Common myeloid progenitor, CD34-positive (primary cell): ENCODE measurements around the gene GRID1.

Experiments
- CTCF ChIA-PET: fragments of 350-600 bp; sonication (Branson Sonifier 250); formaldehyde crosslinking; loops from one replicate; lab custom pipeline; 2021; ENCODE audit warnings: antibody characterized with exemption; lab: Charles Lee
- POLR2A ChIA-PET: fragments of 350-600 bp; sonication (Branson Sonifier 250); formaldehyde crosslinking; loops from one replicate; lab custom pipeline; 2021; ENCODE audit warnings: antibody characterized with exemption; lab: Charles Lee
- DNase-seq, 3 donors: peaks; one replicate each; pipeline versions ENCODE4 v3.0.0 to v3.0.0-alpha.2; 2013
- H3K27ac ChIP-seq, 2 experiments: 1 replicate in 1 of 2; 2 replicates in 1 of 2; pipeline ENCODE4 v1.7.0; 2013; ENCODE audit warnings: inconsistent platforms in 2 of 2, low read length in 2 of 2, mild to moderate bottlenecking in 2 of 2, low read depth in 1 of 2, moderate library complexity in 1 of 2; ENCODE audit not compliant: severe bottlenecking in 2 of 2, insufficient read depth in 1 of 2, poor library complexity in 1 of 2
- H3K27me3 ChIP-seq, 5 experiments: replicated peaks in 2 of 5; 1 replicate in 3 of 5; 2 replicates in 2 of 5; pipeline versions ENCODE4 v1.6.1 to v1.7.0; 2013; ENCODE audit warnings: low read length in 4 of 5, mild to moderate bottlenecking in 2 of 5, moderate library complexity in 2 of 5, inconsistent platforms in 1 of 5; ENCODE audit not compliant: insufficient read depth in 5 of 5, control insufficient read depth in 4 of 5
- H3K36me3 ChIP-seq, 4 experiments: 1 replicate in 2 of 4; 2 replicates in 2 of 4; pipeline versions ENCODE4 v1.6.1 to v1.7.0; 2013; ENCODE audit warnings: low read length in 3 of 4, control low read depth in 1 of 4, mild to moderate bottlenecking in 1 of 4; ENCODE audit not compliant: control insufficient read depth in 4 of 4, insufficient read depth in 4 of 4
- H3K4me1 ChIP-seq, 4 experiments: 1 replicate in 3 of 4; 2 replicates in 1 of 4; pipeline versions ENCODE4 v1.6.1 to v1.7.1; 2013; ENCODE audit warnings: low read length in 3 of 4, mild to moderate bottlenecking in 3 of 4, control low read depth in 1 of 4, inconsistent platforms in 1 of 4, moderate library complexity in 1 of 4; ENCODE audit not compliant: control insufficient read depth in 4 of 4, insufficient read depth in 4 of 4; ENCODE audit errors: control extremely low read depth in 1 of 4
- H3K4me3 ChIP-seq, 7 experiments: 1 replicate in 4 of 7; 2 replicates in 3 of 7; pipeline versions ENCODE4 v1.5.1 to v1.7.0; 2013; ENCODE audit warnings: mild to moderate bottlenecking in 7 of 7, low read length in 6 of 7, moderate library complexity in 6 of 7, inconsistent platforms in 2 of 7, low read depth in 2 of 7, control low read depth in 1 of 7; ENCODE audit not compliant: insufficient read depth in 4 of 7, control insufficient read depth in 1 of 7; ENCODE audit errors: extremely low read depth in 1 of 7
- H3K9me3 ChIP-seq, 5 experiments: 1 replicate in 4 of 5; 2 replicates in 1 of 5; pipeline versions ENCODE4 v1.6.1 to v1.7.1; 2013; ENCODE audit warnings: low read length in 4 of 5, mild to moderate bottlenecking in 2 of 5, inconsistent platforms in 1 of 5, low read depth in 1 of 5, moderate library complexity in 1 of 5; ENCODE audit not compliant: control insufficient read depth in 4 of 5, insufficient read depth in 2 of 5; ENCODE audit errors: control extremely low read depth in 1 of 5
- WGBS: methylation state at CpG from one replicate; pipeline ENCODE4 v1.1.5; 2013; ENCODE audit not compliant: insufficient coverage; 5-methylcytosine and 5-hydroxymethylcytosine counted together

GRID1 gene

DNA sequence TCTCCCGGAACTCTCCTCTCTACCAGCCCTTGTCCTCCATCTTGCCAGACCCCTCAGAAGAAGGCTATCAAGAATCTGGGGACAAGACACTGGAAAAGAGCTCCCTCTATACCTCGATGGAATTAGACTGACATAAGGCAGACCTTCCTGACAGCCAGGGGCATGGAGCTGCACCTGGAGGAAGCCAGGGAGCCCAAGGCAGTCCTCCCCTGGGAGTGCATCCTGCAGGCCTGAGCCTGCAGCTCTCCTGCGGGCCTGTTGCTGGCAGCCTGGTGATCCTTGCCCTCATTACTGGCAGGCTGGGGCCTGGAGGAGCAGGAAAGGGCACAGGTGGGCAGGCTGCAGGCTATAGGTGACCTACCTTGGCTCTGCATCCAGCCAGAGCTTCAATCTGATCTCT is 323.4 kb downstream of the GRID1 start:
- DNase-seq, result no peak
- Histone ChIP-seq H3K36me3 (no peaks in the 10 kb centered on the region), H3K4me3 (no peak overlapping the region), H3K4me1 (no peaks in the 10 kb centered on the region), H3K27ac (no peak overlapping the region), H3K9me3 (no peaks in the 10 kb centered on the region), H3K27me3 (peaks cover 0 to 6% (median 0%) of the 10 kb centered on the region in 5 experiments)
- 89% methylated on average over 3 of the region's 3 CpGs for WGBS
- ChIA-PET CTCF (no interaction called here), POLR2A (no interaction called here)

GRCh38 chr10:86042161-86042560 is 324.4 kb downstream of the GRID1 start:
- no peaks in the 10 kb centered on the region for H3K4me1 ChIP-seq
- H3K9me3 ChIP-seq, result no peaks in the 10 kb centered on the region
- DNase-seq, result no peak
- CTCF ChIA-PET, result no interaction called here
- POLR2A ChIA-PET, result no interaction called here
- 83% methylated on average over 2 of the region's 2 CpGs for WGBS
- H3K27me3 ChIP-seq, result peaks cover 0 to 6% (median 0%) of the 10 kb centered on the region in 5 experiments
- no peaks in the 10 kb centered on the region for H3K36me3 ChIP-seq
- no peak overlapping the region for H3K27ac ChIP-seq
- H3K4me3 ChIP-seq, result no peak overlapping the region

GRCh38 chr10:86041116-86041515 is 325.5 kb downstream of the GRID1 start:
- Histone ChIP-seq H3K27me3 (peaks cover 0 to 6% (median 0%) of the 10 kb centered on the region in 5 experiments), H3K4me1 (no peaks in the 10 kb centered on the region), H3K36me3 (no peaks in the 10 kb centered on the region), H3K27ac (no peak overlapping the region), H3K9me3 (no peaks in the 10 kb centered on the region), H3K4me3 (no peak overlapping the region)
- CTCF ChIA-PET, result interaction anchor here (1.2 kb wide), 1 partner anchor 11 kb away, joined by 3 read pairs; no protein-coding TSS in a partner anchor
- DNase-seq, result no peak
- POLR2A ChIA-PET, result no interaction called here
- 65% methylated on average over 3 of the region's 3 CpGs for WGBS

DNA sequence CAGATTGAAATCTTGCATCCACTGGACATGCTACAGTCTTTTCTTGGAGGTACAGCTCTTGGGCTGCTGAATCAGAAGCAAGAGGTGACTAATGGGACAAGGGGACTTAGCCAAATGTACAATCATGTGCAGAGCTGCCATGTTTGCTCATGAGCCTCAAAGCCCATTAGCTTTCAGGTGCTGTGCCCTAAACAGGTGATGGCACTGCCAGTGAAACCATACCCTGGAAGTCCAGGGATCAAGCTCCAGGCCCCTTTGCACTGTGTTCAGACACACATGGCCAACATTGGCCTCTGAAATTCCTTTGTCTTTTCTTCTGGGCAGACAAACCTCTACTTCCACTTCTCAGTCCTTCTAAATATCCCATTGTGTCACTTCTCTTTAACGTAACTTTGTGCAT is 328.2 kb downstream of the GRID1 start:
- Histone ChIP-seq H3K4me1 (no peaks in the 10 kb centered on the region), H3K9me3 (no peaks in the 10 kb centered on the region), H3K36me3 (no peaks in the 10 kb centered on the region), H3K27me3 (peaks cover 0 to 6% (median 0%) of the 10 kb centered on the region in 5 experiments), H3K4me3 (no peak overlapping the region), H3K27ac (no peak overlapping the region)
- DNase-seq, result no peak
- no CpG with 5 or more reads among the region's 1 CpG for WGBS
- POLR2A ChIA-PET, result no interaction called here
- CTCF ChIA-PET, result no interaction called here

DNA sequence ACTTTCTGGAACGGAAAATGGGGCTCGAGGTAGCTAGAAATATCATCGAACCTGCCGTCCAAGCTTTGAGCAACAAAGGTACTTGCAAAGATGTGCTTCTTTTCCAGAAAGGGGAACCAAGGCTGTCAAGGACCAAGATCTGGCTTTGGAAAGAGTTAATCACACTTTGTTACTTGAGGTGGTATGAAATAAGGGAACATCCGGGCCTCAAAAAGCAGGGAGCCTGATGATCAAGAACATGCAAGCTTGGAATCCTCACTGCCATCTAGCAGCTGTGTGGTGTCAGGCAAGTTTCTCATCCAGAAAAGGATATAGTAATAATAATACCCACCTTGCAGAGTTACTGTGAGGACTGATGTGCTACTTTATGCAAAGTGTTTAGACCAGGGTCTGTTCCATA is 329.5 kb downstream of the GRID1 start:
- 100% methylated on average over 4 of the region's 5 CpGs for WGBS
- CTCF ChIA-PET, result no interaction called here
- no peak for DNase-seq

GRCh38 chr10:86036544-86036831 is 330.1 kb downstream of the GRID1 start:
- Histone ChIP-seq H3K27ac (no peak overlapping the region), H3K4me1 (no peaks in the 10 kb centered on the region), H3K27me3 (peaks cover 0 to 3% (median 0%) of the 10 kb centered on the region in 5 experiments), H3K9me3 (no peaks in the 10 kb centered on the region), H3K36me3 (no peaks in the 10 kb centered on the region), H3K4me3 (no peak overlapping the region)
- ChIA-PET CTCF (no interaction called here), POLR2A (no interaction called here)
- no peak for DNase-seq
- 100% methylated on average over 2 of the region's 5 CpGs for WGBS

More for the DNA sequence above, 329.5 kb downstream of the GRID1 start:
- H3K9me3 ChIP-seq, result no peaks in the 10 kb centered on the region
- POLR2A ChIA-PET, result no interaction called here
- no peak overlapping the region for H3K27ac ChIP-seq
- no peak overlapping the region for H3K4me3 ChIP-seq
- H3K27me3 ChIP-seq, result peaks cover 0 to 3% (median 0%) of the 10 kb centered on the region in 5 experiments
- H3K36me3 ChIP-seq, result no peaks in the 10 kb centered on the region
- no peaks in the 10 kb centered on the region for H3K4me1 ChIP-seq

DNA sequence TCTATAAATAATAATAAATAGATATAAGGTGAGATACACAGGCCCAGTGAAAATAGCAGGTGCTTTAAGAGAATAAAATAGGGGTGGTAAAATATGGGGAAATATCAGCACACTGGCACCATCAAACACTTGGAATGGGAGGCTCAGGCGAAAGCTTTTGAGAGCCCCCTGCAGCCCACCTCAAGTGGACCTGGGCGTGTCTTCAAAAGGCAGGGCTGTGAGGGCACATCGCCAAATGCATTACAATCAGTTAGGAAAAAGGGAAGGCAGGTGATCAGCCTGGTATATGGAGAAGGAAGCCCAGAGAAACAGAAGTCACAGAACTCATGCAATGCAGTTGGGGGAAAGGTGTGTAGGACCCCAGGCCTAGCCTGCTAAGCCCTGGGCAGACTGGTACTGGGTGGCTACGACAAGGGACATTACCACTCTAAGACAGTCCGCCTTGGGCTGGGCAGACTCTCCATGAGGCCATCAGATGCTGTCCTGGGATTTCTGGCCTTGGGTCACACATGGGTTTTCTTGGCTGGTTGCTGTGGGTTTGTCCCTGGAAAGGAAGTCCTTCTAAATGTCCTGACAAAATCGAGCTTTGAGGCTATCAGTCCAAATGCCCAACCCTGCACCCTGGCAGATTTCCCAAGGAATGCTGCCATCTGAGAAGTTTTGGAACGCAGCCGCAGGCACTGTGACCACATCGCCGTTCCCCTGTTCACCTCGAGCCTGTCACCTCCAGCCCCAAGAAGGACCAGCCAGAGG is 330.6 kb downstream of the GRID1 start:
- Histone ChIP-seq H3K9me3 (no peaks in the 10 kb centered on the region), H3K36me3 (no peaks in the 10 kb centered on the region), H3K27ac (no peak overlapping the region), H3K4me3 (no peak overlapping the region), H3K27me3 (no peaks in the 10 kb centered on the region), H3K4me1 (no peaks in the 10 kb centered on the region)
- ChIA-PET POLR2A (no interaction called here), CTCF (no interaction called here)
- no peak for DNase-seq
- WGBS, result 95% methylated on average over 11 of the region's 11 CpGs
